HG03135 (cell line): ENCODE data around the gene OBP2A.
"Not testable (repeated sequence)": the region's sequence is repeated elsewhere in the genome, so short reads cannot be mapped to it uniquely, and the experiment has no call there.

Experiments
- ATAC-seq: cut with Tn5 transposase; IDR thresholded peaks from one replicate; pipeline ENCODE4 v1.9.1; 2021; ENCODE audit warnings: mild to moderate bottlenecking, moderate library complexity; ENCODE audit not compliant: unreplicated experiment

The OBP2A gene

DNA sequence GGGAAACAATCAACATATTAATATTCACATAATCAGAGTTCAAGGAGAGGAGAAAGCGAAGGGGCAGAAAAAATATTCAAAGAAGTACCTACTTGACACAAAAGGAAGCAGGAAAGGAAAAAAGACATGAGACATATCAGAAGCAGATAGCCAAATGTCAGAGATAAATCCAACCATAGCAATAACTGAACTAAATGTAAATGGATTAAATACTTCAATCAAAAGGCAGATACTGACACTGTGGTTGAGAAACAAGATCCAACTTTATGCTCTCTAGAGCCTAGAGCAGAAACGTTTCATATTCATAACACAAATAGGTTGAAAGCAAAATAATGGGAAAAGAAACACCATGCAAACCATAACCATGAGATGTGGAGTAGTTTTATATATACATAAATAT is 36.5 kb upstream of the OBP2A start:
- ATAC-seq, result no peak

DNA sequence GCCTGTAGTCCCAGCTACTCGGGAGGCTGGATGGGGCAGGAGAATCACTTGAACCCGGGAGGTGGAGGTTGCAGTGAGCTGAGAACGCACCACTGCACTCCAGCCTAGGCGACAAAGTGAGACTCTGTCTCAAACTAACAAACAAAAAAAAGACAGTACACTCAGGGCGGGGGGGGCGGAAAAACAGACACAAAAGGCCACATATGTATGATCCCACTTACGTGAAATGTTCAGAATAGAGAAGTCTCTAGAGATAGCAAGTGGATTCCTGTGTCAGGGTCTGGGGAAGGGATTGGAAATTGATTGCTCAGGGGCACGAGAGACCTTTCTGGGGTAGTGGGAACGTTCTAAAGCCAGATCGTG is 33.7 kb upstream of the OBP2A start:
- no peak for ATAC-seq

- ATAC-seq, result no peak
Observed at GRCh38 chr9:135512904-135513303, 33.0 kb upstream of the OBP2A start.

DNA sequence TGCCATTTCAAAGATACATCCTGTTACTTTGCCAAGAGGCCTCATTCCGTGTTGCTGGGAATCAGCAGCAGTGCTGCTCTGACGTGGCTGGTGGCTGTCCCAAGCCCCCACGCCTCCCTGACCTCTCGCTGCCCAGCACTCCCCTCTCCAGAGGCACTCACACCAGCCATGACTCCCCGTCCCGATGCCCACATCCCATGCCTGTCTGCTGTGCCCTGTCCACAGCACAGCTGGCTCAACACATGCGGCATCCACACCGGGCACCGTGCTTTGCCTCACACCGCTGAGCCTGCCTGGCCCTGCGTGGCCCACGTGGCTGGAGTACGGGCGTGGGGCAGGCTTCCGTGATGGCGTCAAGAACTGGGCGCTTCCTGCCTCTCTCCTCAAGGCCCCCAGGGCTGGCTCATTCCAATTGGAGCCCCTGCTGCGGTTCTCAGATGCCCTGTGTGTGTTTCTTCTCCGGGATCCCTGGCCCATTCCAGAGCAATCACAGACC is 32.5 kb upstream of the OBP2A start:
- ATAC-seq, result no peak

GRCh38 chr9:135513906-135514305 is 32.0 kb upstream of the OBP2A start:
- not testable (repeated sequence) for ATAC-seq

- ATAC-seq, result no peak
Observed at GRCh38 chr9:135514342-135515082, 31.4 kb upstream of the OBP2A start.

- no peak for ATAC-seq
Observed at GRCh38 chr9:135515083-135515951, 30.6 kb upstream of the OBP2A start.

DNA sequence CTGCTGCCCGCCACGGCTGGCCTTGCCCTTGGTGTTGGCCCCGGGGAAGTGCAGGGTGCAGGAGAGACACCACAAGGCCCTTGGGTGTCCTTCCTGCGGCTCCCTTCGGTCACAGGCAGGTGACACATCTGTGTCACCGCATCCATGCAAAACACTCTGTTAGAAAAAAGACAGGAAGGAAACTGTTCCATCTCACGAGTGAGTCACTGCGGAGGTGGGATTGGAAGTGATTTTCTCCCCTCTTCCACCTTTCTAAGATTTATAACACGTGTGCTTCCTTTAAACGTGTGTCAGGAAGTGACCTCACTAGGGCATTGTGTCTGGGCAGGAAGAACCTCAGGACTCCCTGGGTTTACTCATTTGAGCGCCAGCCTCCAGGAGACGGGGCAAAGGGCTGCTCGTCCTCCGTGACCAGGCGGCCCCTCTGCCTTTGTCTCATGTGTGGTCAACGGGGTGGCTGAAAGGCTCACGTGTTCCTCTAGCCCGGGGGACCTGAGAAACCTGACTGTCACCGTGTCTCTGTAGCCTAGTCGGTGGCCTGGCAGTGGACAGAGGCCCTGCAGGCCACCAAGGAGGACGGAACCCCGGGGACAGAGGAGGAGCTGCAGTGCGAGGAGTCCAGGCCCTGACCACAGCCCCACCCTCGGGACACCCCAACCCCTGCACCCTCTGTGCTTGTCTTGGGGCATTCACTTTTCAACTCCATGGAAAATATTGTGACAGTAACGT is 29.6 kb upstream of the OBP2A start:
- no peak for ATAC-seq

DNA sequence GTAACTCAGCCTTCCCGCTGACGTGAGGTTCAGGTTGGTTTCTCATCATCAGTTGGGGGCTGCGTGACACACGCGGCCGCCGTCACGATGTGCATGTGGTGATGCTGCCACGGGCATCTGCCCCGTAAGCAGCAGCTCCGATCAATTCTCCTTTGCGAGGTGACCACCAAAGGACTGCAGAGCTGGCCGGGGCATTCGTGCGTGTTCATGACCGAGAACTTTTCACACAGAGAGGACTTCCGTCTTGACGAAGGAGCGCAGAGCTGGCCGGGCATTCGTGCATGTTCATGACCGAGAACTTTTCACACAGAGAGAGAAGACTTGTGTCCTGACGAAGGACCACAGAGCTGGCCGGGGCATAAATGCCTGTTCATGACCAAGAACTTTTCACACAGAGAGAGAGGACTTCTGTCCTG is 28.5 kb upstream of the OBP2A start:
- no peak for ATAC-seq

DNA sequence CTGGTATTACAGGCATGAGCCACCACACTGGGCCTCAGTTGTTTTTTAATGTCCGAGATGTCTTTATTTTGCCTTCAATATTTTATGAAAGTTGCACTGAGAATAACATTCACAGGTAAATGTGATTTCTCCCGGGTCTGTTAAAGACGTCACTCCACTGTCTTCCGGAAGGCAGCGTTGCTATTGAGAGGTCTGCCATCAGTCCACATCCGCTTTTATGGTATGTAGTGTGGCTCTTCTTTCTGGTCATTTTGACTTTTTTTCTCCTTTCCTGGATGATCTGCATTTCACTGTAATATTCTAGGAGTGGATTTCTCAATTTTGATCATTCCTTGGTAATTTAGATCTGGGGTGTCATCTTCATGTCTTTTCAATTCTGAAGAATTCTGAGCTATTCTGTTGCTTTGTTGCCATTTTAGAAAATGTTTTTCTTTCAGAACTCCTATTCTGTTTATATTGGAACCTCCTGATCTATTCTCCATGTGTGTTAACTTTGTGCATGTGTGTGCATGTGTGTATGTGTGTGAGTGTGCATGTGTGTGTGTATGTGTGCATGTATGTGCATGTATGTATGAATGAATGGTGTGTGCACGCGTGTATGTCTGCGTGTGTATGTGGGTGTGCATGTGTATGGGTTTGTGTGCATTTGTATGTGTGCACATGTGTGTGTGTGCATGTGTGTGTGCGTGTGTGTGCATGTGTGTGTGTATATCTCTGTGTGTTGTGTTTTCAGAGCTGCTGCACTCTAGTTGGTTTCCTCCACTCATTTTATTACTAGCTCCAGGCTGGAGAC is 26.6 kb upstream of the OBP2A start:
- no peak for ATAC-seq

DNA sequence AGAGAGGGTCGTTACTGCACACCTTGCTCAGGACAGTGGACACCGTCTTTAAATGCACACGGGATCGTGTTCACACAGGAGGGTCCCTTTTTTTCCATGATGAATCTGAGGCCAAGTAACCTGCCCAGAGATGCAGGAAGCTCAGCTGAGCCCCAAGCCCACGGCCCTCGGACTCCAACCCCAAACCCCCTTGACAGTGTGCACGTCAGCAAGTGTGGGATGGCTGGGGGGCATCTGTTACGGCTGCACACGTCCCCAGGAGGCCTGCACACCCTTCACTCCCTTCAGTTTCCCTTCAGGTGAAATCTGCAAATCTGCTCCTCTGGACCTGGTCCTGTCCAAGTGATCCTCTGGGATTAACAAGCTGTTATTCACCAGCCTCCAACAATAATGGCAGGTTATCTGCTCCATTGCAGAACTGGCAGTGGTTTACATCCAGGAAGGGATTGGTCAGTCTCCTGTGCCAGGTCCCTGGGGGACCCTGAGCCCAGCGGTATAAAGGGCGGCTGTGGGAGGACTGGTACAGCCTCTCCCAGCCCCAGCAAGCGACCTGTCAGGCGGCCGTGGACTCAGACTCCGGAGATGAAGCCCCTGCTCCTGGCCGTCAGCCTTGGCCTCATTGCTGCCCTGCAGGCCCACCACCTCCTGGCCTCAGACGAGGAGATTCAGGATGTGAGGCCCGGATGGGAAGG is 24.9 kb upstream of the OBP2A start, which contains the start of gene LCN1:
Gene LCN1, plus strand, starts transcription at position 525 of the 692 bp plus-strand sequence. Its CDS starts 58 bp downstream, at position 583.
- ATAC-seq, result no peak

DNA sequence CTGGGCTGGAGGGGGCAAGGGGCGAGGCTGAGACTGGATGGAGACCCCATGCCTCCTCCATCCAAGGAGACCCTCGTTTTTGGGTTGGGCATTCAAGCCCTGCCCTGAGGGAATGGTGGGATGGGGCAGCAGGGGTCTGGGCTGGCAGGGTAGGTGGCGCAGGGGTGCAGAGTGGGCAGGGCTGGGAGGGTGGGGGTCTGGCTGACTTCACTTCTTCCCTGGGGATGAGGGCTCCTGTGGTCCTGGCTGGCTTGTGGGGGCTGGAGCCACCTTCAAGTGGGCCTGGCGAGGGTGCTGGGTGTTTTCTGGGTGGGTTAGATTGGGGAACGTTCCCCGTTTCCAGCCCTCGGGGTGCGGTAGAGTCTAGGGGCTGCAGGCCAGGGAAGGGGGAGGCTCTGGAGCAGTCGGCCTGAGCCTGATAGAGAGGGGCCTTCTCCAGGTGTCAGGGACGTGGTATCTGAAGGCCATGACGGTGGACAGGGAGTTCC is 24.3 kb upstream of the OBP2A start:
- no peak for ATAC-seq

DNA sequence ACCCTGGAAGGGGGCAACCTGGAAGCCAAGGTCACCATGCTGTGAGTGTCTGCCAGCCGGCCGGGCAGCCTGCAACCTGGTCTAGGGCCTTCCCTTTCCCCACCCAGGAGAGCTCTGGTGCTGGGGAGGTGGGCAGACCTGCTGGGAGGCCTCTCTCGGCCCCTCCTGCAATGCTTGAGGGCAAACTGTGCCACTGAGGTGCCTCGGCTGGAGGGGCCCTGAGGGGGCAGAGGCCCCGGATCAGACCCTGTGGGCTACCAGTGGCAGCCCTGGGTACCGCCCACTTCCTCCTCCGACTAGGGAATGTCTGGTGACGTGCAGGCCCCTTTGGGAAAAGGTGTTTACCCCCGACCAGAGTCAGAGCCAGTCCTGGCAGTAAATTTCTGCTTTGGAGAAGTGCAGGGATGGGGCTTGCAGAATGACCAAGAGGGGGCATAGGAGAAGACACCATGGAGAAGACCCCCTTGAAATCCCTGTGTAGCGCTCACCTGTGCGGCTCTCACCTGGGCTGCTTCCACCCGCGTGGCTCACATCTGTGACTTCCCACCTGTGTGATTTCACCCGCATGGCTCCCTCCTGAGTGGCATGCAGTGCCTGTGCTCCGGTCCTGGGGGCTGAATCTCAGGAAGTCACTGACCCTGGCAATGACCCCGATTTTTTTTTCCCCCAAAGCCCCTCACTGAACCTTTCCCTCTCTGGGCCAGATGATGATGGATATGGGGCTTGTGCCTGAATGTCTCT is 23.6 kb upstream of the OBP2A start:
- ATAC-seq, result no peak

DNA sequence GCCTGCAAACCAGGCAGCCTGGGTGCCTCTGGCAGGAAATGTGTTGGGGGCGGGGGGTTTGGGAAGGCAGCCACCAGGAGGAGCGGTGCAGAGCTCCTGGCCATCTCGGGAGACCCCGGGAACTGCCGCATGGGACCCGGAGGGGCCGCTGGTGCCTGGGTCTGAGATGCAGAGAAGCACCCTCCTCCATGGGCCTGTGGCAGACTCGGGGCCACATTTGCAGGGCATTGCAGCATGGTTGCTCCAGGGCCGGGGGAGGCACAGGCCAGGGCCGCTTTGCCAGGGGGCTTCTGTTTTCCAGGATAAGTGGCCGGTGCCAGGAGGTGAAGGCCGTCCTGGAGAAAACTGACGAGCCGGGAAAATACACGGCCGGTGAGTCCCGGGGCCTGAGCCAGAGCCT is 23.0 kb upstream of the OBP2A start:
- no peak for ATAC-seq

GRCh38 chr9:135523521-135524129 is 22.3 kb upstream of the OBP2A start:
- ATAC-seq, result no peak

DNA sequence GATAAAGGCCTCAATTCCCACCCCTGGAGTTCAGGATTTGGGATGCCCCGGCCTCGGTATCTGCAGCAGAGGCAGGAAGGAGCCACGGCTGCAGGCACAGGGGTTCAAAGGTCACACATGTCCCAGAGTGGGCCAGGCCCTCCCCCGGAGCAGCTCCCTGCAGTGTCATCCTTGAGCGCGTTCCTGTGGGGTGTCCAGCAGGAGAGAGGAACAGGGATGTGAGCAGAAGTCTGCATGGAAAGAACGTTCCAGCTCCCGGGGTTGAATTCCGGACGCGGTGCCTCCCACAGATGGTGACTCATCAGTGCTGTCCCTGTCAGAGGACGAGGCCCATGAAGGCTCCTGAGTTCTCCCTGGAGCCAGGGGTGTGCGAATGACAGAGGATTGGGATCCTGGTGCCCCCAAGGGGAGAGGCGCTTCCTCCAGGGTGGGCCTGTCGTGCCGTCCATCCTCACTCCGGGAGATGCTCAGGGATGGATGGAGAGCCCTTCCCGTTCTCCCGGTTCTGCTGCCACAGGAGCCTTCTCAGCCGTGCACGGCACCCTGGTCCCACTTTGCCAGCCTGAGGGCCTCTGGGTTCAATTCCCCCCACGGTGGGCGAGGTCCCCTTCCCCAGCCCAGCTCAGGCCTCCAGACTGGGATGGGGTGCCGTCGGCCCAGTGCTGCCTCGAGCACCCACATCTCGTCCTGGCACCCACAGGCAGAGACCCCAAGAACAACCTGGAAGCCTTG is 21.6 kb upstream of the OBP2A start:
- no peak for ATAC-seq

DNA sequence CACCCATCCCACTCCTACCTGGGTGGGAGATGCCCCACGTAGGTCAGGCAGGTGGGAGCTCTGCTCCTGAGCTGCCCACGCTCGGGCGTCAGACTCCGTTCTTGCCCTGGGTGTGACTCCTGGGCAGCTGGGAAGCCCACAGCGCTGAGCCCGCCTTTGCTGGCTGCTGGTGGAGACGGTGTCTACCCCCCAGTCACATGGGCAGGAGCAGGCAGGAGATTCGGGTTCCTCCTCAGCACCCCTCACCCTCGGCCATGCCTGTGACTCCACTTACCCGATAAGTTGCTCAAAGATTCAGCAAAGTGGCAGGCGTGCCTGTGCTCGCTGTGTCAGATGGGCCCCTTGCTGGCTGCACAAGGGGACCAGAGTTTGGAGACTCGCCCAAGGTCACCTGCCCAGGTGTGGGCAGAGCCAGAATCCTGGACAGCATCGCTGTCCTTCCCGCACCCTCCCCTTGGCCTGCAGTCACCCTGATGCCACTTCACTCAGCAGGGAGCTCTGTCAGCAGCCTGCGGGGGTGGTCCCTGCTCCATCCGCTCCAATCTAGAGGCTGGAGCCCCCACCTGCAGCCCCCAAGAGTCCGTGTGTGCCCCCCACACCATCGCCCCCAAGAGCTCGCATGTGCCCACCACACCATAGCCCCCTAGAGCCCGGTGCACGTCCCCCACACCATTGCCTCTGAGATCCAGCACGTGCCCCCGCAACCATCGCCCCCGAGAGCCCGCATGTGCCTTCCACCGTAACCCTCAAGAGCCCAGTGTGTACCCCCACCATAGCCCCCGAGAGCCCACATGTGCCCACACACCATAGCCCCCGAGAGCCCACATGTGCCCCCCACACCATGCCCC is 20.5 kb upstream of the OBP2A start:
- no peak for ATAC-seq
